Pons (tissue), 1 donor: ENCODE measurements around the gene ZNF511.
"Not testable (repeated sequence)": the region's sequence is repeated elsewhere in the genome, so short reads cannot be mapped to it uniquely, and the experiment has no call there.

Experiments used
- DNase-seq: peaks from one replicate; pipeline ENCODE4 v3.0.0-alpha.2; 2016; ENCODE audit warnings: low spot score

Gene ZNF511, protein sequence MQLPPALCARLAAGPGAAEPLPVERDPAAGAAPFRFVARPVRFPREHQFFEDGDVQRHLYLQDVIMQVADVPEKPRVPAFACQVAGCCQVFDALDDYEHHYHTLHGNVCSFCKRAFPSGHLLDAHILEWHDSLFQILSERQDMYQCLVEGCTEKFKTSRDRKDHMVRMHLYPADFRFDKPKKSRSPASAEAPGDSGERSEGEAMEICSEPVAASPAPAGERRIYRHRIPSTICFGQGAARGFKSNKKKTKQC

DNA sequence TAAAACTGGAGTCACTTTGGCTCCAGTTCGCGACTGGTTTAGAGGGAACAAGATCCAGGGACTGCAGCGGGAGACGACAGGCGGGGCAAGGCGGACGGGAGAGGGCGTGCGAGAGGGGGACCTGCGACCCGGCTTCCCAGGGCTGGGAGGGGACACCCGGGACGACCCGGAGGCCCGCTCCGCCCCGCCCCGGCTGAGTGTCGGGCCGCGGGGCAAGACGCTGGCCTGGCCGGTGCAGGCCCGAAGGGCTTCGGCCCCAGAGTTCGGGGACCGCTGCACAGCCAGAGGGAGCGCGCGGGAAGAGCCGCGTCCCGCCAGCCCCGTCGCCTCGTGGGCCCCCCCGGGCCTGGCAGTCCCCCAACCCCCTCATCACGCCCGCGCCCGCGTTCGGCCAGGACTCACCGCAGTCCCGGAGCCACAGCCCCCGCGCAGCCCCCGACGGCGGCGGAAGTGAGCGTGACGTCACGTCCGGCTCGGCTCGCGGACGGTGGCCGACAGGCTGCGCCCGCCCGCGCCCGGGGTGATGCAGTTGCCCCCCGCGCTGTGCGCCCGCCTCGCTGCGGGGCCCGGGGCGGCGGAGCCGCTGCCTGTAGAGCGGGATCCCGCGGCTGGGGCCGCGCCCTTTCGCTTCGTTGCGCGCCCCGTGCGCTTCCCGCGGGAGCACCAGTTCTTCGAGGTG lies at the start of gene ZNF511, which contains the start of gene TUBGCP2:
Gene ZNF511, plus strand, starts transcription at position 494 of the 679 bp plus-strand sequence. Its CDS starts 30 bp downstream, at position 524.
Gene TUBGCP2, minus strand, starts transcription at position 452 of the 679 bp plus-strand sequence. CDS start 5,931 bp downstream, outside the sequence.
- DNase-seq = no peak

DNA sequence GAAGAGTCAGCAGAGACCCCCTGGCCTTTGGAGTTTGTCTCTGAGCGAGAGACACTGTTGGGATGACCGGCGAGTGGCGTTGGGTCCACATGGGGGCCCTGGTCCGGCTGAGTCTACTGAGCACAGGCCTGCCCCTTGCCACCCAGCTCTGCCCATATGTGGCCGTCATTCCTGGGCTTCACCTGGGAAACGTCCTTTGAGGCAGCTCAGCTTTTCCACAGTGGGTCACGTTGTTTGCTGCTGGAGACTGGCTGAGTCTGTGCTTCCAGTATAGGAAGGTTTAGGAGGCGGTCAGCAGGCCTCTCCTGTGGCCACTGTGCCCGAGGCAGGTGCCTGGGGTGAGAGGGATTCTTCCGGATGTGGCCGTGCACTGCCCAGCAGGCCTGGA lies 49.1 kb upstream of the ZNF511 start:
- DNase-seq = no peak

DNA sequence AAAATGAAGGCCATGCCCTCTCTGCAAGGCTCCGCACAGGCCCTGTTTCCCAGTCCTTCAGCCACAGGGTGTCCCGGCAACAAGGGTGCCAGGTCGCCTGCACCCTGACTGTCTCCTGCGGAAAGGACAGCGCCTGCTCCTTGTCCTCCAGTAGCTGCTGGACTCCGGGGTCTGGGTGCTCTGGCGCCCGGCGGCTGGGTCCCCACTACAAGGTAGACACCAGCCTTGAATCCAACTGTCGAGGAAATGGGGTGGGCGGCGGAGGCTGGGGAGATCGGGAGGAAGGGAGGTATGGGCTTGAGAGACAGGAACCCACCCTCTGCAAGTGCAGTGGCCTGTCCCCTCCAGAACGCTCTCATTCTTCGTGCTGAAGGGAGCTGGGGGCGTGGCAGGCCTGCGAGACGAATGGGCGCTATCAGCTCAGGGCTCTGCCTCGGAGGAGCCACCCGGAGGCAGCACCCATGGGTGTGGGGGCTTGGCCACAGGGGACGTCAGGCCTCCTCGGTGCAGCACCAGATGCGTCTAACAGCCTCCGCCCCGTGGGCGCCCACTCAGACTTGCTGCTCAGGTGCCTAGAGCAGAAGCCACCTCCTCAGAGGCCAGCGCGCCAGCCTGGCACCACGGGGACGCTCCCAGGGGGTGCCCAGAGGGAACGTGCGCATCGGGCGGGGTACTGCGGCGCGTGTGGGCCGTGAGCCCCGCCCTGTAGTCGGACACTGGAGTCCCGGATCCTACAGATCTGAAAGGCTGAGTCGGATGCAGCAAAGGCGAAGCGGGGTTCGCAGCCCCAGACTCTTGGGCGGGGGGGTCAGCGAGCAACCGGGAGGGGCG lies 47.6 kb upstream of the ZNF511 start:
- DNase-seq = peak; percentile 20

DNA sequence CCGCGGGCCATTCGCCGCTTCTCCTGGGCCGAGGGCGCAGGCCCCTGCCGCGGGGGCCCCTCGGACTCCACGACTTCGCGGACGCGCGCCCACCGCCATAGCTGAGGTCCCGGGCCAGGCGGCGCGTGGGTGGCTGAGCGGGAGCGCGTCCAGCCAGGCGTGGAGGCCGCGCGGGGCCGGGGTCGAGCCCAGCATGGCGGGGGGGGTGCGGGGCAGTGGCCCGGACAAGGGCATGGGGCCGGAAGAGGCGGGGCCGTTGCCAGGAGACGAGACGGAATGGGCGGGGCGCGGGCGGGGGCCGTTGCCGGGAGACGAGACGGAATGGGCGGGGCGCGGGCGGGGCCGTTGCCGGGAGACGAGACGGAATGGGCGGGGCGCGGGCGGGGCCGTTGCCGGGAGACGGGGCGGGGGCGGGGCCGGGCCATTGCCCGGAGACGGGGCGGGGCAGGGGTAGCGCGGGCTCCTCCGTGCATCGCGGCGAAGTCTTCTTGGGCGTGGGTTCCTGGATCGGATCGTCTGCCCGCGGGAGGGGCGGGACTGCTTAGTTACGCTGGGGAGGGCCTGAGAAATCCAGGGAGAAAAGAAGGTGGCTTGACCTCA lies 46.9 kb upstream of the ZNF511 start:
- peak; percentile 48 for DNase-seq

DNA sequence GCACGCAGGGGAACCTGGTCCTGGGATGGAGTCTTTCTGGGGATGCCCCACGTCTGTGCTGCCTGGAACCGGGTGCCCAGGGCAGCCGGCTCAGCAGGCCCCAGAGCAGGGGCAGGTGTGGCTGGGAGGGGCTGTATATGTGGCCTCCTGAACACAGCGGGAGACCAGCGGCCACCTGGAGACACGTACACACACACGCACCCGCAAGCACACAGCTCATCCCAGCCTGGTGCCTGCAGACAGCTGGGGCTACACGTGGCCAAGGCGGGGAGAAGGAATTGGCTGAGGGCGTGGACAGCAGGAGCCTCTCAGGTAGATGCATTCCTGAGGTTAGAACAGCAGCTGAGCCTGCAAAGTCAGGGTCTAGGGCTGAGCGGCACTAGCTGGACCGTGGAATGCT lies 46.0 kb upstream of the ZNF511 start:
- DNase-seq = no peak

DNA sequence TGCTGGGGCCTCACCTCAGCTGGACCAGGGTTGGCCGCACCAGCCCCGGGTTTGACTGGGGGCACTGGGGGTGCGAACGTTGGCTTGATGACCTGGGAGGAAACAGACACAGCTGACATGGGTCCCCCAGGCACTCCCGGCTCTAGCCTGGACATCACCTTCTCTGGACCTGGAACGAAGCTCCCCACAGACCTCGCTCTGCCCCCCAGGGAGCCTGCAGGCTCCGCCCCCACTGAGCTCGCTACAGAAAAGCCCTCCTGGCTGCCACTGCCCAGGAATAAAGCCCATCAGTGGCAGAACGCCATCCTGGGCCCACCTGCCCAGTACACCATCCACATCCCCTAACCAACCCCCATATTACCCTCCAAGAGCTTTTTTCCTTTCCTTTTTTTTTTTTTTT lies 45.0 kb upstream of the ZNF511 start:
- DNase-seq = no peak

DNA sequence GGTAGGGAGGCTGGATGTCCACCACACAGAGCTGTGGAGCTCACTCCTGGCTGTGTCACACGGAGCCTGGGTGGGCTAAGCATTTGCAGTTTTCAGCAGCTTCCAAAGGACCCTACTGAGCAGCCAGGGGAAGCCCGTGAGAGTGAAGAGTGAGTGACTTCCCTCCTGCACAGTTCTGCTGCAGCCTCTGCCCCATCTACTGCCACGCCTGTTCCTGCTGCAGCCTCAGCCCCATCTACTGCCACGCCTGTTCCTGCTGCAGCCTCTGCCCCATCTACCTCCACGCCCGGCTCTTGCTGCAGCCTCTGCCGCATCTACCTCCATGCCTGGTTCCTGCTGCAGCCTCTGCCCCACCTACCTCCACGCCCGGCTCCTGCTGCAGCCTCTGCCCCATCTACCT lies 44.3 kb upstream of the ZNF511 start:
- DNase-seq = no peak

DNA sequence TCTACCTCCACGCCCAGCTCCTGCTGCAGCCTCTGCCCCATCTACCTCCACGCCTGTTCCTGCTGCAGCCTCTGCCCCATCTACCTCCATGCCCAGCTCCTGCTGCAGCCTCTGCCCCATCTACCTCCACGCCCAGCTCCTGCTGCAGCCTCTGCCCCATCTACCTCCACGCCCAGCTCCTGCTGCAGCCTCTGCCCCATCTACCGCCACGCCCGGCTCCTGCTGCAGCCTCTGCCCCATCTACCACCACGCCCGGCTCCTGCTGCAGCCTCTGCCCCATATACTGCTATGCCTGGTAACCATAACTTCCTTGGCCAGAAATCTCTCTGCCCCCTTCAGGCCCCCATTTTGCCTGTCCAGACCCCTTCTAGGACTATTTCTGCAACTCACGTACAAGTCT lies 43.7 kb upstream of the ZNF511 start:
- not testable (repeated sequence) for DNase-seq

DNA sequence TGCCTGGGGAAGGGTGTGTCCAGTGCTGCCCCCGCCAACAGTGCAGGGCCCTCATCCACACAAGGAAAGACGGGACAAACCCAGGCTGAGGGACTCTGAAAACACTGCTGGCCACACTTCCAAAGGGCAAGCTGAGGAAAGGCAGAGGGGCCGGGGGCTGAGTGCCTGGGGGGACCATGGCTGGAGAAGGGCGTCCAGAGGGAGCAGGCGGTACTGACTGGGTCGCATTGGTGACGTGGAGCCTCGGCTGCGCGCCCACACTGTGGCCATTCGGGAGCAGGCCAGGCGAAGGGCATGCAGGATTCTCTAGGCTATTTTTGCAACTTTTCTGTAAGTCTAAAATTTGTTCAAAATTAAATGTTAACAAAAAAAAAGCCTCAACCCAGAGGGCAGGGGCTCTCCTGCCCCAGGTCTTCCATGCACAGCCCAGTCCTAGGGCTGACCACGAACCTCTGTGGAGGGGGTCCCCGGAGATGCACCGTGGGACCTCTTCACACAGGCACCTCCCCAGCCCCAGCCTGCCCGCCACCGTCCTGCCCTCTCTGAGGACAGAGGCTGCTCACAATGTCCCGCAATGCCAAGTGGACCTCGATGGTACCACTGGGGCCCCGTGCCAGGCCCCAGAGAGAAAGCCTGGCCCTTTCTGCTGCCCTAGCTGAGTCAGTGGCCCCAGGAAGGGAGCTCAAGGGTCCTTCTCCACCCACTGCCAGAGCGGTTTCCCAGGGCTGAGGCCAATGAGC lies 42.5 kb upstream of the ZNF511 start:
- no peak for DNase-seq

DNA sequence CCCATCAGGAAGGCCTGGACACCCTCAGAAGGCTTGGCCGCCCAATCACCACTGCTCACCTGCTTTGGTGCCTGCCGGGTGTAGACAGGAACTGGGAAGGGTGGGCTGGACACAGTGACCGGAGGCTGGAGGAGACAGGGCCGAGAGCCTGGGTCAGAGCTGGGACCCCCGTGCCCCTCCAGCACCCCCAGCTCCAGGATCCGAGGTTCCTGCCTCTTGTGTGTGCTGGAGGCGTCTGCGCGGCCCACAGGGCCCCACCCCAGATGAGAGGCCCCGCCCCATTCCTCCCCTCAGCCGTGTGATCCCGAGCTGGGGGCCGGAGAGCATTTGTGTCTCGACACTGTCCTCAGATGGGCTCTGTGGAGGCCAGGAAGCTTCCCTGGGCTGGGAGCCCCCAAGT lies 41.4 kb upstream of the ZNF511 start:
- no peak for DNase-seq

DNA sequence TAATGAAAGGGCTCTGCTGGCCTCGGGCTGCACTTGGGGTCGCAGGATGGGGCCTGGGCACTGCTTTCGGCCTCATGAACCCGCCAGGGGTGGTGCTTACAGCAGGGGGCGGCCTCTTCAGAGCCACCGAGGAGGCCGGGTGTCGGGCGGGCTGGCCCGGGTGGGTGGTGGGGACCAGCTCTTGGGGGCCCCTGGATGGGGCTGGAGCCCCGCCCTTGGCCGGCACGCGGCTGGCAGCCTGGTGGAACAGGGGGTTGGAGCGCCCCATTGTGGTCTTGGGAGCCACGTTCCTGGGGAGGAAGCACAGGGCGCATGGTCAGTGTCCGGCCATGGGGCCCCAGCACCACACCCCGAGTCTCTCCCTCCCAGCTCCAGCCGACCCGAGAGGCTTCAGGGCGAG lies 40.9 kb upstream of the ZNF511 start:
- DNase-seq = no peak

DNA sequence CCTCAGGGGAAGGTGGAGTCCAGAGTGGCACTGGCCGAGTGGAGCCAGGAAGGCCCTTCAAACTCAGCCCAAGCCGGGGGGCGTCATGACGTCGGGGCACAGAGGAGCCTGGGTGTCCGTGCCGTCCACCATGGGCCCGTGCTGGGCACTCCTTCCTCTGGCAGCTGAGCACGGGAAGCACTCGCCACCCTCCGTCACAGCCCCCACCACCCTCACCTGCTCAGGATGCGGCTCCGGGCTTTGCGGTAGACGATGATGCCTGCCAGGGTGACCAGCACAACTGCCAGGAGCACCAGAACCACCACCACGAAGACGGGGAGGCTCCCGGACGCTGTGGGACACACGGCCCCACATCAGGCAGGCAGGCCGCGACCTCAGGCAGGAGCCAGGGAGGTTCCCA lies 40.2 kb upstream of the ZNF511 start:
- no peak for DNase-seq

DNA sequence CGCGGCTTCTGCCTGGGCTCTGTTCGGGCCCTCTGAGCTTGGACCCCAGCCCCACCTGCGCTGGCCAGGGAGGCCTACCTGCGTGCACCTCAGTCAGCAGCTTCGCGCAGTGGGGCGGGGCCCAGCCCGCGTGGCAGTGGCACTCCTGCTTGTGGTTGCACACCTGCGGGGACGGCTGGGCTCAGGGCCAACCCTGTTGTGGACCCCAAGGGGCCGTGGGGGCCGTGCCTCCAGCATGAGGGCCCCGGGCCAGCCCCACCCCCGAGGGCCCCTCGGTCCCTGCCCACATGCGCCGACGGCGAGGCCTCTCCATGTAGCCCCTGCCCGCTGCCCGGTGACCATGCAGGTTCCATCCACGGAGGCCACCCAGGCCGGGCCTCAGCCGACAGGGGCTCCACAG lies 39.3 kb upstream of the ZNF511 start:
- no peak for DNase-seq

DNA sequence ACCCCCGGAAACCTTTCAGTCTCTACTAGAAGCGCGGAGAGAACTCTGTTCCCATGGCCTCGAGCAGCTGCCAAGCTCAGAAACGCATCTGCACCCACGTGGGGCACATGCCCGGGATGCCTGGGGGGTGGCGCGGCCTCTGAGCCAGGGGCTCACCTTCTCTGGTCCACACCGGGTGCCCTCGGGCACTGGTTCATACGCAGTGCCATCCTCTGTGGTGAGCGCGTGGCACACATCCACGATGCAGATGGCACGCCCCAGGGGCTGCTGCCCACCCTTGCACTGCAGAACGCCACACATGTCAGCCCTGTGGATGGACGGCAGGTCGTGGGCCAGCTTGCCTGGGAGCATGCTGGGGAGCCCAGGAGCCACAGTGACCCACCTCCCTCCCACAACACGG lies 38.5 kb upstream of the ZNF511 start:
- DNase-seq = no peak

DNA sequence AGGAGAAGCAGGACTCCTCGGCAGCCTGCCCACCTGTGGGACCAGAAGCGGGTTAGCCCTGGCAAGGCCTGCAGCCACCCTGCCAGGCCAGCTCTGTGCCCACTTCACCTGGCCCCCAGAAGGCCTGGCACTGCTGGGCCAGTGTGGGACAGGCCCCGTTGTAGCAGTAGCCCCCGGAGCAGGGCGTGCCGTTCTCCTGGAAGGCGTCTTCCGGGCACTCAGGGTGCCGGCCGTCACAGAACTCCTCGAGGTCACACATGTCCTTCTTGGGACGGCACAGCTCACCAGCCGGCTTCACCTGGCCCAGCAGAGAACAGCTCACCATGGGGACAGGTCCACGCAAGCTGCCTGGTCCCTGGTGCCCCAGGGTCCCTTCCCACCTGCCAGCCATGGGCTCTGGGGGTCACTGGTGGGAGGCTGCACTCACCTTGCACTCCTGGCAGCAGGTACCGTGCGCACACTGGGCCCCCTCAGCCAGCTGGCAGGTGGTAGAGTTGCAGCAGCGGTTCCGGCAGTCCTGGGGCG lies 37.9 kb upstream of the ZNF511 start:
- DNase-seq = no peak

DNA sequence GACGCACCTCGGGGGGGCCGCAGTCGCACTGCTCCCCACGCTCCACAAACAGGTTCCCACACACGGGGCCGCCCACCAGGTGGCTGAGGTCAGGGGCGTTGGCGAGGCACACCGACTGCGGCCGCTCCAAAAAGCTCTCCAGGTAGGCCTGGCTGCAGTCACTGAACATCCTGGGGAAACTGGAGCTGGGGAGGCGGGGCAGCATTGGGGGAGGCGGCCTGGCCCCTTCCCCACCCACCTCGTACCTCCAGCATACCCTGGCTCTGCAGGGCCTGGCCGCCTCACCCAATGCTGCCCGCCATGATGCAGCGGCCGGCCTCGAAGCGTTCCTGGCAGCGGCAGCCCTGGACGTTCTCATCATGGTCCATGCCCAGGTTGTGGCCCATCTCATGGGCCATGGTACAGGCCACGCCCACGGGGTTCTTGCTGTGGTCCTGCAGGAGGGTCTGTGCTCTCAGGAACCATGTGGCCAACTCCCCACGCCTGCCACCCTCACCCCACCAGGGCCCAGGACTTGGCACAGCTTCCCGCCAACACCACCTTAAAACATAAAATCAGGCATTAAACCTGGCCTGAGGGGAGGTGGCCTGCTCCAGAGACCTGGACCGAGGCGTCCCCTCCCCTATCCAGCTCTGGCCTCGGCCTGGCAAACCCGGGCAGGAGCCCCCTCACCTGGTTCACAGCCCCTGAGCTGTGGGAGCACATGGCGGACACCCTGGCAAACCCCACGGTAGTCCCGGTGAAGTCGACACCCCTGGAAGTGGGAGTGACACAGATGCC lies 37.0 kb upstream of the ZNF511 start:
- no peak for DNase-seq

DNA sequence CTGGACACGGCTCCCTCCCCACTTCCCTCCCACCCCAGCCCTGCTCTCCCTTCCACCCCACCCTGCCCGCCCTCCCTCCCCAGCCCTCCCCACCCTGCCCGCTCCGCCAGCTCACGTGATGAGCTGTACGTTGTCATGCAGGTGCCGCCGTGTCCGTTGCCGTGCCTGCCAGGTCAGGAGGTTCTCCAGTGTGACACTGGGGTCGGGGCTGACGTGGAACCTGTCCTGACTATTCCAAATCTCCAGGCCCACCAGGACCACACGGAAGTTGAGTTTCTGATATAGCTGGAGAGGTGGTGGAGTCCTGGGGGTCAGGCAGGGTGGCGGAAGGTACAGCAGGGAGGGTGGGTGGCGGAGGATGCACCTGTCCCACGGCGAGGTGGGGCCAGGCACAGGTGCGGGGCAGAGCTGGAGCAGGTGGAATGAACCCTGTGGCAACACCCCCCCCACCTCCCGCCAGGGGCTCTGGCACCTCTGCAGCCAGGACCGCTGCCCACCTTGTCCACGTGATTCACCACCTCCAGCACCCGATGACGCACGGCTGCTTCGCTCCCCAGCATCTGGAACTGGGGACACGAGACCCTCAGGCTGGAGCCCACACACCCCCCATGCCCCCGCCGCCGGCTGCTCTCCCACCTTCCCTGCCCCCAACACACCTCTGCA lies 36.3 kb upstream of the ZNF511 start:
- DNase-seq = no peak

DNA sequence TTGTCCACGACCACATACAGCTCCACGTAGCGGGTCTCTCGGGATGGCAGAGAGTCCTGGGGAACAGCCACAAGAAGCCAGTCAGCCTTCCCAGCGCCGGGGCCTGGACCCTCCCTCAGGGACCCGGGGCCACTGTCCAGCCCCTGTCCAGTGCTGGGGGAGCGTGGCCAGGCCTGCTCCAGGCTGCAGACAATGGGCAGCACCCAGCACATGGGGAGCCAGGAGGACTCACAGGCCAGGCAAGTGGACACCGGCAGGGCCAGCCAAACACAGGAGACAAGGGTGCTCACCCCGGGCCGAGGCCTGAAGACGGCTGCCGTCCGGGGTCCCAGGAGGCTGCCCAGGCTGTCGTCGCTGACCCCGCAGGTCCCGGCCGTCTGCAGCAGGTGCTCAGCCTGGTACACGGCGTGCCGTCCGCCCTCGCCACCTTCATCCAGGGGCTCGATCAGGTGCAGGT lies 35.7 kb upstream of the ZNF511 start:
- DNase-seq = no peak

DNA sequence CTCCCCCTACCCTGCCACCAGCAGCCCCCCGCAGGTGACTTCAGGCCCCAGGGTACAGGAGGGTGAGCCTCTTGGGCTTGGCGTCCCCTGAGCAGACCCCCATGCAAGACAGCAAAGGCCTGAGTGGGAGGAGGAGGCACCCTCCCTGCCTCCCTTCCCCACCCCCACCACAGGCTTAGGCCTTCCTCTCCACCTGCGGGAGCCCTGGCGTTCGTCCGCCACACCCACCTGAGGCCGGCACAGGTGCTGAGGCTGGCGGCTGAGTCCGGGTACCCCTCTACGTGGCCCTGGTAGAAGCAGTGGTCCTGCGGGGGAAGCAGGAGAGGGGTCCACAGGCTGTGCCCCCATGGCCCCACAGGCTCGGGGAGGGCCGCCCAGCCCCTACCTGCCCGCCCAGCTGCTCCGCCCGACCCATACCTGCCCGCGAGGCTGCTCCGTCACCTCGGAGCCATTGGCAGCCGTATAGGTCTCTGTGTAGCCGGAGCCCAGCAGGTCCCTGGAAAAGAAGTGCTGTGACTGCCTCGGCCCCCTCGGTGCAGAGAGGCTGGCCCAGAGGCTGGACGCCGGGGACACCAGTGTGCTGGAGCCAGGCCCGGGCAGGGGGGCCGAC lies 35.1 kb upstream of the ZNF511 start:
- no peak for DNase-seq
